Right renal cortex interstitium (tissue), 3 donors: ENCODE data around the gene MED26. TPM values are rescaled to one million over a fixed set of nuclear protein-coding genes. Genes with fewer than 3 reads are reported as not detected.
"Not testable (repeated sequence)": the region's sequence is repeated elsewhere in the genome, so short reads cannot be mapped to it uniquely, and the experiment has no call there.

Source experiments
- DNase-seq, 3 donors: peaks; one replicate each; pipeline ENCODE4 v3.0.0-alpha.2; 2013; ENCODE audit warnings: low read depth in 3 of 3, low spot score in 2 of 3
- polyA plus RNA-seq, 3 donors: library from polyadenylated mRNA; unstranded; fragments of 120-200 nt; gene quantifications; one replicate each; pipeline ENCODE4 v1.2.1, GENCODE V29; 2013; ENCODE audit not compliant: insufficient read length in 3 of 3

Gene MED26
- polyA plus RNA-seq, 3 donors, result 5.8 to 6.4 (median 5.9) TPM

- no peak for DNase-seq
Observed at GRCh38 chr19:16576690-16577530, 51.1 kb downstream of the MED26 start.

GRCh38 chr19:16575861-16576689 lies 51.9 kb downstream of the MED26 start:
- no peak for DNase-seq

- DNase-seq, result no peak
Observed at GRCh38 chr19:16575282-16575681, 52.7 kb downstream of the MED26 start.

GRCh38 chr19:16573925-16574324 lies 54.1 kb downstream of the MED26 start:
- no peak for DNase-seq

- DNase-seq, result no peak
Observed at GRCh38 chr19:16573296-16573695, 54.7 kb downstream of the MED26 start.

- DNase-seq, result peak; percentile 77 to 93 (median 85)
Observed at GRCh38 chr19:16572332-16573211, 55.4 kb downstream of the MED26 start, which contains the start of gene SLC35E1. Gene SLC35E1, minus strand, starts transcription at chr19:16572415. Its CDS starts 51 bp downstream, at chr19:16572364.

- no peak for DNase-seq
Observed at GRCh38 chr19:16571822-16572331, 56.1 kb downstream of the MED26 start.

- DNase-seq, result no peak
Observed at GRCh38 chr19:16571283-16571682, 56.7 kb downstream of the MED26 start.

- no peak for DNase-seq
Observed at GRCh38 chr19:16569609-16570320, 58.2 kb downstream of the MED26 start.

- DNase-seq, result no peak
Observed at GRCh38 chr19:16566702-16567101, 61.3 kb downstream of the MED26 start.

GRCh38 chr19:16566161-16566560 lies 61.8 kb downstream of the MED26 start:
- DNase-seq, result no peak

GRCh38 chr19:16564842-16565241 lies 63.2 kb downstream of the MED26 start:
- DNase-seq, result no peak

- DNase-seq, result no peak
Observed at GRCh38 chr19:16562608-16563025, 65.4 kb downstream of the MED26 start.

- DNase-seq, result no peak
Observed at GRCh38 chr19:16561382-16561781, 66.6 kb downstream of the MED26 start.

- no peak for DNase-seq
Observed at GRCh38 chr19:16559780-16560276, 68.2 kb downstream of the MED26 start.

- DNase-seq, result no peak
Observed at GRCh38 chr19:16554776-16555175, 73.2 kb downstream of the MED26 start.

- not testable (repeated sequence) for DNase-seq
Observed at GRCh38 chr19:16551902-16552301, 76.1 kb downstream of the MED26 start.

GRCh38 chr19:16548956-16549355 lies 79.0 kb downstream of the MED26 start:
- no peak for DNase-seq

GRCh38 chr19:16544473-16545231 lies 83.4 kb downstream of the MED26 start:
- no peak for DNase-seq
